ENCODE results near the gene SPRED1. TPM values are rescaled to one million over a fixed set of nuclear protein-coding genes. Genes with fewer than 3 reads are reported as not detected.

The SPRED1 gene
- total and polyA plus RNA-seq, 10 of the 15 experiments (the other 5 are each of a cell fraction or from before 2014, with no cell fraction given) = 0.08 to 2.6 (median 0.22) TPM

DNA sequence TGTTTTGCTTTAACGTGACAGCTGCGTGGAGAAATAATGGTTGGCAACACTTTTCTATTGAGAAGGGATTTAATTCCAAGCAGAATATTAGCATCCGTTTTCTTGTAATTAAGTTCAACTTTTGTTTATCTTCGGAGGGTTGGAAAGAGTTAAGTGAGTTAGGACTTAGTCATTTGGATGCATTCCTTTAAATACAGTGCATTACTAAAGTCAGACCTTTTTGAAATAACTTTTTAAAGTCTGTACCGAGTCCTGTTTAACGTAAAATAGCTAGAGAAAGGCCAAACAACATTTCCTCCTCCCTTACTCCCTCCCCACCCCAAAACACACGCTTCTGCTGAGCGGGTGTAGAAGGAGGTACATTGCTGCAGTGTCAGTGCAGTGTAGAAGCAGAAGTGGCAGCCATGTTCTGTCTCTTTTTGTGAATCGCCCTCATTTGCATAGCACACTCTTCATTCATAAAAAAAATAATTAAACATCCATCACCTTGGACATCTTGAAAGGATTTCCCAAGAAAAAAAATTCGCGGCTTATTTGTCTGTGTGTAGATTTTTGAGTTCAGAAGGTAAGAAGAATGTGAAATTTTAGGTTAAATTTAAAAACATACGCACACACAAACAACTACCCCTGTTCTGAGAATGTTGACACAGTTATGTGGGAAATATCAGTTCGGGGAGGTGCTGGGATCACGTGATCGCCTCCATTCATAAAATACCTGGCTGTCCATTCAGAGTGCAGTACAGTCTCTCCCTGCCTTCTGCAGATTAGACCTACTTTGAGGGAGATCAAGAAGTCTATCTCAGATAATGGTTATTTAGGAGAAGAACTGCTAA lies 1.6 kb downstream of the SPRED1 start (continued):
- no peak for TF ChIP-seq FOXM1 (IDR thresholded peaks at IDR 0.05; ENCODE audit: low read depth, low read length)
- no peak for TF ChIP-seq JUND (IDR thresholded peaks at IDR 0.05; ENCODE audit: low read depth, low read length)
- TF ChIP-seq, protein P1, sequence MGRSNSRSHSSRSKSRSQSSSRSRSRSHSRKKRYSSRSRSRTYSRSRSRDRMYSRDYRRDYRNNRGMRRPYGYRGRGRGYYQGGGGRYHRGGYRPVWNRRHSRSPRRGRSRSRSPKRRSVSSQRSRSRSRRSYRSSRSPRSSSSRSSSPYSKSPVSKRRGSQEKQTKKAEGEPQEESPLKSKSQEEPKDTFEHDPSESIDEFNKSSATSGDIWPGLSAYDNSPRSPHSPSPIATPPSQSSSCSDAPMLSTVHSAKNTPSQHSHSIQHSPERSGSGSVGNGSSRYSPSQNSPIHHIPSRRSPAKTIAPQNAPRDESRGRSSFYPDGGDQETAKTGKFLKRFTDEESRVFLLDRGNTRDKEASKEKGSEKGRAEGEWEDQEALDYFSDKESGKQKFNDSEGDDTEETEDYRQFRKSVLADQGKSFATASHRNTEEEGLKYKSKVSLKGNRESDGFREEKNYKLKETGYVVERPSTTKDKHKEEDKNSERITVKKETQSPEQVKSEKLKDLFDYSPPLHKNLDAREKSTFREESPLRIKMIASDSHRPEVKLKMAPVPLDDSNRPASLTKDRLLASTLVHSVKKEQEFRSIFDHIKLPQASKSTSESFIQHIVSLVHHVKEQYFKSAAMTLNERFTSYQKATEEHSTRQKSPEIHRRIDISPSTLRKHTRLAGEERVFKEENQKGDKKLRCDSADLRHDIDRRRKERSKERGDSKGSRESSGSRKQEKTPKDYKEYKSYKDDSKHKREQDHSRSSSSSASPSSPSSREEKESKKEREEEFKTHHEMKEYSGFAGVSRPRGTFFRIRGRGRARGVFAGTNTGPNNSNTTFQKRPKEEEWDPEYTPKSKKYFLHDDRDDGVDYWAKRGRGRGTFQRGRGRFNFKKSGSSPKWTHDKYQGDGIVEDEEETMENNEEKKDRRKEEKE (IDR thresholded peaks at IDR 0.05) = no peak
- TF ChIP-seq CBFB (IDR thresholded peaks at IDR 0.05; ENCODE audit: low read depth) = no peak
- no peak for TF ChIP-seq TAF1 (IDR thresholded peaks at IDR 0.05; ENCODE audit: borderline replicate concordance, low read depth, low read length)
- TF ChIP-seq BMI1 (IDR thresholded peaks at IDR 0.05; ENCODE audit: borderline replicate concordance) = no peak
- no peak for TF ChIP-seq GABPA (IDR thresholded peaks at IDR 0.05; ENCODE audit: low read depth)
- TF ChIP-seq, protein P2, sequence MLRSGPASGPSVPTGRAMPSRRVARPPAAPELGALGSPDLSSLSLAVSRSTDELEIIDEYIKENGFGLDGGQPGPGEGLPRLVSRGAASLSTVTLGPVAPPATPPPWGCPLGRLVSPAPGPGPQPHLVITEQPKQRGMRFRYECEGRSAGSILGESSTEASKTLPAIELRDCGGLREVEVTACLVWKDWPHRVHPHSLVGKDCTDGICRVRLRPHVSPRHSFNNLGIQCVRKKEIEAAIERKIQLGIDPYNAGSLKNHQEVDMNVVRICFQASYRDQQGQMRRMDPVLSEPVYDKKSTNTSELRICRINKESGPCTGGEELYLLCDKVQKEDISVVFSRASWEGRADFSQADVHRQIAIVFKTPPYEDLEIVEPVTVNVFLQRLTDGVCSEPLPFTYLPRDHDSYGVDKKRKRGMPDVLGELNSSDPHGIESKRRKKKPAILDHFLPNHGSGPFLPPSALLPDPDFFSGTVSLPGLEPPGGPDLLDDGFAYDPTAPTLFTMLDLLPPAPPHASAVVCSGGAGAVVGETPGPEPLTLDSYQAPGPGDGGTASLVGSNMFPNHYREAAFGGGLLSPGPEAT (IDR thresholded peaks at IDR 0.05; ENCODE audit: low read depth) = peak; percentile 57; the same call in 1 of the 2 replicates
- TF ChIP-seq, protein P3, sequence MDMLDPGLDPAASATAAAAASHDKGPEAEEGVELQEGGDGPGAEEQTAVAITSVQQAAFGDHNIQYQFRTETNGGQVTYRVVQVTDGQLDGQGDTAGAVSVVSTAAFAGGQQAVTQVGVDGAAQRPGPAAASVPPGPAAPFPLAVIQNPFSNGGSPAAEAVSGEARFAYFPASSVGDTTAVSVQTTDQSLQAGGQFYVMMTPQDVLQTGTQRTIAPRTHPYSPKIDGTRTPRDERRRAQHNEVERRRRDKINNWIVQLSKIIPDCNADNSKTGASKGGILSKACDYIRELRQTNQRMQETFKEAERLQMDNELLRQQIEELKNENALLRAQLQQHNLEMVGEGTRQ (IDR thresholded peaks at IDR 0.05; ENCODE audit: borderline replicate concordance, low read depth, low read length) = peak; percentile 66
- TF ChIP-seq SPI1 (IDR thresholded peaks at IDR 0.05; ENCODE audit: borderline replicate concordance, insufficient read depth, low read depth, low read length) = peak; percentile 65; the same call in 1 of the 2 replicates
- TF ChIP-seq, protein P4, sequence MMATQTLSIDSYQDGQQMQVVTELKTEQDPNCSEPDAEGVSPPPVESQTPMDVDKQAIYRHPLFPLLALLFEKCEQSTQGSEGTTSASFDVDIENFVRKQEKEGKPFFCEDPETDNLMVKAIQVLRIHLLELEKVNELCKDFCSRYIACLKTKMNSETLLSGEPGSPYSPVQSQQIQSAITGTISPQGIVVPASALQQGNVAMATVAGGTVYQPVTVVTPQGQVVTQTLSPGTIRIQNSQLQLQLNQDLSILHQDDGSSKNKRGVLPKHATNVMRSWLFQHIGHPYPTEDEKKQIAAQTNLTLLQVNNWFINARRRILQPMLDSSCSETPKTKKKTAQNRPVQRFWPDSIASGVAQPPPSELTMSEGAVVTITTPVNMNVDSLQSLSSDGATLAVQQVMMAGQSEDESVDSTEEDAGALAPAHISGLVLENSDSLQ (IDR thresholded peaks at IDR 0.05) = peak; percentile 18; the same call in 1 of the 2 replicates
- TF ChIP-seq SMC3 (IDR thresholded peaks at IDR 0.05; ENCODE audit: borderline replicate concordance, low read length) = no peak
- TF ChIP-seq NRF1 (conservative IDR thresholded peaks at IDR 0.05; ENCODE audit: low read depth, low read length) = no peak
- no peak for TF ChIP-seq POLR2AphosphoS5 (IDR thresholded peaks at IDR 0.05; ENCODE audit: low read length)
- TF ChIP-seq ASH2L (IDR thresholded peaks at IDR 0.05; ENCODE audit: borderline replicate concordance, low read depth) = no peak
- TF ChIP-seq MTA2 (IDR thresholded peaks at IDR 0.05; ENCODE audit: low read depth) = 0 out of 2 replicates have a peak, but pooled peaks have one; percentile 10
- TF ChIP-seq, protein P5, sequence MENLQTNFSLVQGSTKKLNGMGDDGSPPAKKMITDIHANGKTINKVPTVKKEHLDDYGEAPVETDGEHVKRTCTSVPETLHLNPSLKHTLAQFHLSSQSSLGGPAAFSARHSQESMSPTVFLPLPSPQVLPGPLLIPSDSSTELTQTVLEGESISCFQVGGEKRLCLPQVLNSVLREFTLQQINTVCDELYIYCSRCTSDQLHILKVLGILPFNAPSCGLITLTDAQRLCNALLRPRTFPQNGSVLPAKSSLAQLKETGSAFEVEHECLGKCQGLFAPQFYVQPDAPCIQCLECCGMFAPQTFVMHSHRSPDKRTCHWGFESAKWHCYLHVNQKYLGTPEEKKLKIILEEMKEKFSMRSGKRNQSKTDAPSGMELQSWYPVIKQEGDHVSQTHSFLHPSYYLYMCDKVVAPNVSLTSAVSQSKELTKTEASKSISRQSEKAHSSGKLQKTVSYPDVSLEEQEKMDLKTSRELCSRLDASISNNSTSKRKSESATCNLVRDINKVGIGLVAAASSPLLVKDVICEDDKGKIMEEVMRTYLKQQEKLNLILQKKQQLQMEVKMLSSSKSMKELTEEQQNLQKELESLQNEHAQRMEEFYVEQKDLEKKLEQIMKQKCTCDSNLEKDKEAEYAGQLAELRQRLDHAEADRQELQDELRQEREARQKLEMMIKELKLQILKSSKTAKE (IDR thresholded peaks at IDR 0.05; ENCODE audit: low read depth, poor library complexity, severe bottlenecking) = peak; percentile 45
- TF ChIP-seq RAD51 (IDR thresholded peaks at IDR 0.05) = peak; percentile 99
- TF ChIP-seq ZNF24 (IDR thresholded peaks at IDR 0.05) = no peak
- no peak for TF ChIP-seq EP300 (IDR thresholded peaks at IDR 0.05; ENCODE audit: borderline replicate concordance in 1 of 2, control insufficient read depth in 1 of 2, low read depth in 2 of 2, low read length in 2 of 2)
